GM18519 (cell line): Measurements from ENCODE around the gene PLCB1.

ENCODE experiments used
- ATAC-seq: cut with Tn5 transposase; IDR thresholded peaks from one replicate; pipeline ENCODE4 v1.9.1; 2021; ENCODE audit warnings: mild to moderate bottlenecking, moderate library complexity; ENCODE audit not compliant: unreplicated experiment, low FRiP score

The PLCB1 gene

GRCh38 chr20:8128291-8129060 lies 3.6 kb upstream of the PLCB1 start:
- no peak for ATAC-seq

- ATAC-seq = no peak
Measured at GRCh38 chr20:8129211-8129976, 2.7 kb upstream of the PLCB1 start.

GRCh38 chr20:8130840-8131526 lies 1.1 kb upstream of the PLCB1 start:
- ATAC-seq = no peak

GRCh38 chr20:8132484-8133309 lies 631 bp downstream of the PLCB1 start:
- ATAC-seq = no peak

GRCh38 chr20:8133310-8133768 lies 1.3 kb downstream of the PLCB1 start:
- no peak for ATAC-seq

GRCh38 chr20:8133851-8134451 lies 1.9 kb downstream of the PLCB1 start:
- ATAC-seq = no peak

- no peak for ATAC-seq
Measured at GRCh38 chr20:8139899-8140298, 7.8 kb downstream of the PLCB1 start.

GRCh38 chr20:8143474-8143873 lies 11.4 kb downstream of the PLCB1 start:
- no peak for ATAC-seq

- no peak for ATAC-seq
Measured at GRCh38 chr20:8144282-8145245, 12.5 kb downstream of the PLCB1 start.

GRCh38 chr20:8145246-8146168 lies 13.4 kb downstream of the PLCB1 start:
- no peak for ATAC-seq

- ATAC-seq = no peak
Measured at GRCh38 chr20:8147476-8147875, 15.4 kb downstream of the PLCB1 start.

- no peak for ATAC-seq
Measured at GRCh38 chr20:8148501-8148900, 16.4 kb downstream of the PLCB1 start.

GRCh38 chr20:8150591-8150990 lies 18.5 kb downstream of the PLCB1 start:
- ATAC-seq = no peak

GRCh38 chr20:8151372-8151771 lies 19.3 kb downstream of the PLCB1 start:
- no peak for ATAC-seq

- ATAC-seq = no peak
Measured at GRCh38 chr20:8152183-8152582, 20.1 kb downstream of the PLCB1 start.

GRCh38 chr20:8152847-8153246 lies 20.8 kb downstream of the PLCB1 start:
- no peak for ATAC-seq

- ATAC-seq = no peak
Measured at GRCh38 chr20:8153281-8153908, 21.3 kb downstream of the PLCB1 start.
